Activated CD4-positive, alpha-beta T cell treated with anti-CD3 and anti-CD28 coated beads for 36 hours (primary cell): ENCODE data around the gene CHST9. TPM values are rescaled to one million over a fixed set of nuclear protein-coding genes. Genes with fewer than 3 reads are reported as not detected.
"Not testable (repeated sequence)": the region's sequence is repeated elsewhere in the genome, so short reads cannot be mapped to it uniquely, and the experiment has no call there.

ENCODE experiments used
- ATAC-seq: fragments of 200-7000 bp; cut with Tn5 transposase; one replicate; pipeline ENCODE4 v1.10.0; 2021; ENCODE audit warnings: mild to moderate bottlenecking, moderate library complexity
- CTCF ChIA-PET: fragments of 350-600 bp; sonication (Branson Sonifier 250); formaldehyde crosslinking; loops from one replicate; lab custom pipeline; 2021; ENCODE audit warnings: antibody characterized with exemption; lab: Charles Lee
- POLR2A ChIA-PET: fragments of 350-600 bp; sonication (Branson Sonifier 250); formaldehyde crosslinking; loops from one replicate; lab custom pipeline; 2021; ENCODE audit warnings: antibody characterized with exemption, inconsistent platforms; lab: Charles Lee
- DNase-seq: peaks from one replicate; pipeline ENCODE4 v3.0.0-alpha.2; 2020
- H3K27ac Mint-ChIP-seq: one replicate; pipeline ENCODE4 v1.8.0; 2021; ENCODE audit warnings: mixed read lengths
- H3K27me3 Mint-ChIP-seq: one replicate; pipeline ENCODE4 v1.8.0; 2021; ENCODE audit warnings: mixed read lengths
- H3K36me3 Mint-ChIP-seq: one replicate; pipeline ENCODE4 v1.8.0; 2021; ENCODE audit warnings: low read depth, mixed read lengths
- H3K4me1 Mint-ChIP-seq: one replicate; pipeline ENCODE4 v1.8.0; 2021; ENCODE audit warnings: mixed read lengths
- H3K4me3 Mint-ChIP-seq: one replicate; pipeline ENCODE4 v1.8.0; 2021; ENCODE audit warnings: mild to moderate bottlenecking, moderate library complexity, mixed read lengths
- H3K9me3 Mint-ChIP-seq: one replicate; pipeline ENCODE4 v1.8.0; 2021; ENCODE audit warnings: low read depth, mixed read lengths
- intact Hi-C, 2 experiments: fragments of 100-400 bp; cut with DNase I in 1 of 2; cut with micrococcal nuclease in 1 of 2; formaldehyde crosslinking; loops; one replicate each; pipeline versions ENCODE4 v1.14.2 to v1.15.1; 2022 to 2024; cut with DNase I, micrococcal nuclease
- total RNA-seq, 2 experiments: library from RNA; stranded (reverse); gene quantifications; one replicate each; pipeline ENCODE4 v1.2.3, GENCODE V29; 2021

Gene CHST9
- total RNA-seq, 2 experiments from 2014 or later: not detected

GRCh38 chr18:27121108-27121507 is 64.0 kb downstream of the CHST9 start:
- ChIA-PET POLR2A (no interaction called here), CTCF (no interaction called here)
- intact Hi-C loops: no loop called here
- no peaks in the 10 kb centered on the region for H3K4me1 Mint-ChIP-seq
- ATAC-seq (no peak), DNase-seq (no peak)
- H3K4me3 Mint-ChIP-seq: no peak overlapping the region
- H3K27ac Mint-ChIP-seq: no peak overlapping the region
- H3K27me3 Mint-ChIP-seq: no peaks in the 10 kb centered on the region
- H3K9me3 Mint-ChIP-seq: peaks cover 5% of the 10 kb centered on the region
- H3K36me3 Mint-ChIP-seq: no peaks in the 10 kb centered on the region

GRCh38 chr18:27120246-27120645 is 64.9 kb downstream of the CHST9 start:
- no peak overlapping the region for H3K27ac Mint-ChIP-seq
- DNase-seq (no peak), ATAC-seq (no peak)
- H3K4me1 Mint-ChIP-seq: no peaks in the 10 kb centered on the region
- ChIA-PET POLR2A (no interaction called here), CTCF (no interaction called here)
- H3K27me3 Mint-ChIP-seq: no peaks in the 10 kb centered on the region
- intact Hi-C loops: no loop called here
- H3K9me3 Mint-ChIP-seq: peaks cover 5% of the 10 kb centered on the region
- no peaks in the 10 kb centered on the region for H3K36me3 Mint-ChIP-seq
- no peak overlapping the region for H3K4me3 Mint-ChIP-seq

GRCh38 chr18:27118973-27119372 is 66.1 kb downstream of the CHST9 start:
- Mint-ChIP-seq H3K27ac (no peak overlapping the region), H3K27me3 (no peaks in the 10 kb centered on the region), H3K36me3 (no peaks in the 10 kb centered on the region), H3K4me3 (no peak overlapping the region), H3K9me3 (peaks cover 5% of the 10 kb centered on the region), H3K4me1 (no peaks in the 10 kb centered on the region)
- ATAC-seq (no peak), DNase-seq (no peak)
- intact Hi-C loops: no loop called here
- ChIA-PET CTCF (interaction anchor here (0.8 kb wide), 1 partner anchor 19 kb away, joined by 3 read pairs; no protein-coding TSS in a partner anchor), POLR2A (no interaction called here)

GRCh38 chr18:27114842-27115241 is 70.3 kb downstream of the CHST9 start:
- H3K9me3 Mint-ChIP-seq: peaks cover 4% of the 10 kb centered on the region
- ATAC-seq (no peak), DNase-seq (no peak)
- H3K27ac Mint-ChIP-seq: no peak overlapping the region
- ChIA-PET CTCF (no interaction called here), POLR2A (no interaction called here)
- intact Hi-C loops: no loop called here
- H3K4me3 Mint-ChIP-seq: no peak overlapping the region
- H3K4me1 Mint-ChIP-seq: no peaks in the 10 kb centered on the region
- no peaks in the 10 kb centered on the region for H3K27me3 Mint-ChIP-seq
- H3K36me3 Mint-ChIP-seq: no peaks in the 10 kb centered on the region

- H3K36me3 Mint-ChIP-seq: no peaks in the 10 kb centered on the region
- intact Hi-C loops: no loop called here
- CTCF ChIA-PET: no interaction called here
- peaks cover 4% of the 10 kb centered on the region for H3K9me3 Mint-ChIP-seq
- H3K4me3 Mint-ChIP-seq: no peak overlapping the region
- POLR2A ChIA-PET: no interaction called here
- no peaks in the 10 kb centered on the region for H3K4me1 Mint-ChIP-seq
- no peak for ATAC-seq
- no peak overlapping the region for H3K27ac Mint-ChIP-seq
- no peaks in the 10 kb centered on the region for H3K27me3 Mint-ChIP-seq
- DNase-seq: no peak
Observed at GRCh38 chr18:27113358-27113757, 71.8 kb downstream of the CHST9 start.

- intact Hi-C loops: no loop called here
- no peak for DNase-seq
- Mint-ChIP-seq H3K4me1 (no peaks in the 10 kb centered on the region), H3K4me3 (no peak overlapping the region), H3K36me3 (no peaks in the 10 kb centered on the region), H3K9me3 (peaks cover 3% of the 10 kb centered on the region), H3K27me3 (no peaks in the 10 kb centered on the region), H3K27ac (no peak overlapping the region)
- ATAC-seq: no peak
- ChIA-PET CTCF (no interaction called here), POLR2A (no interaction called here)
Observed at GRCh38 chr18:27110319-27110718, 74.8 kb downstream of the CHST9 start.

GRCh38 chr18:27109451-27109850 is 75.7 kb downstream of the CHST9 start:
- CTCF ChIA-PET: no interaction called here
- Mint-ChIP-seq H3K9me3 (peaks cover 3% of the 10 kb centered on the region), H3K4me1 (no peaks in the 10 kb centered on the region), H3K27me3 (no peaks in the 10 kb centered on the region), H3K4me3 (no peak overlapping the region), H3K27ac (no peak overlapping the region), H3K36me3 (no peaks in the 10 kb centered on the region)
- ATAC-seq: no peak
- POLR2A ChIA-PET: no interaction called here
- intact Hi-C loops: no loop called here
- DNase-seq: no peak

GRCh38 chr18:27108842-27109241 is 76.3 kb downstream of the CHST9 start:
- POLR2A ChIA-PET: no interaction called here
- ATAC-seq: no peak
- H3K4me3 Mint-ChIP-seq: no peak overlapping the region
- DNase-seq: no peak
- intact Hi-C loops: no loop called here
- H3K36me3 Mint-ChIP-seq: no peaks in the 10 kb centered on the region
- CTCF ChIA-PET: no interaction called here
- no peaks in the 10 kb centered on the region for H3K4me1 Mint-ChIP-seq
- H3K9me3 Mint-ChIP-seq: peaks cover 3% of the 10 kb centered on the region
- no peak overlapping the region for H3K27ac Mint-ChIP-seq
- H3K27me3 Mint-ChIP-seq: no peaks in the 10 kb centered on the region

GRCh38 chr18:27104743-27105142 is 80.4 kb downstream of the CHST9 start:
- Mint-ChIP-seq H3K27me3 (no peaks in the 10 kb centered on the region), H3K36me3 (no peaks in the 10 kb centered on the region), H3K4me1 (no peaks in the 10 kb centered on the region), H3K27ac (no peak overlapping the region), H3K4me3 (no peak overlapping the region), H3K9me3 (peaks cover 3% of the 10 kb centered on the region)
- ATAC-seq (no peak), DNase-seq (no peak)
- ChIA-PET CTCF (no interaction called here), POLR2A (no interaction called here)
- intact Hi-C loops: no loop called here

- DNase-seq: no peak
- no peaks in the 10 kb centered on the region for H3K4me1 Mint-ChIP-seq
Observed at GRCh38 chr18:27094621-27095020, 90.5 kb downstream of the CHST9 start.

GRCh38 chr18:27093290-27093689 is 91.8 kb downstream of the CHST9 start:
- ATAC-seq, H3K4me1 Mint-ChIP-seq, H3K27ac Mint-ChIP-seq, H3K36me3 Mint-ChIP-seq, H3K27me3 Mint-ChIP-seq, CTCF ChIA-PET, intact Hi-C loops, POLR2A ChIA-PET, H3K4me3 Mint-ChIP-seq, DNase-seq: not testable (repeated sequence)
- peaks cover 10% of the 10 kb centered on the region for H3K9me3 Mint-ChIP-seq

More at GRCh38 chr18:27094621-27095020, 90.5 kb downstream of the CHST9 start:
- peaks cover 17% of the 10 kb centered on the region for H3K9me3 Mint-ChIP-seq
- CTCF ChIA-PET: no interaction called here
- H3K4me3 Mint-ChIP-seq: no peak overlapping the region
- ATAC-seq: no peak
- POLR2A ChIA-PET: no interaction called here
- no peaks in the 10 kb centered on the region for H3K36me3 Mint-ChIP-seq
- H3K27ac Mint-ChIP-seq: no peak overlapping the region
- H3K27me3 Mint-ChIP-seq: no peaks in the 10 kb centered on the region
- intact Hi-C loops: no loop called here

- H3K27me3 Mint-ChIP-seq: no peaks in the 10 kb centered on the region
- no peak overlapping the region for H3K4me3 Mint-ChIP-seq
- DNase-seq (no peak), ATAC-seq (no peak)
- no peak overlapping the region for H3K27ac Mint-ChIP-seq
- intact Hi-C loops: no loop called here
- peaks cover 4% of the 10 kb centered on the region for H3K9me3 Mint-ChIP-seq
- POLR2A ChIA-PET: no interaction called here
- no peaks in the 10 kb centered on the region for H3K36me3 Mint-ChIP-seq
- no peaks in the 10 kb centered on the region for H3K4me1 Mint-ChIP-seq
- CTCF ChIA-PET: no interaction called here
Observed at GRCh38 chr18:27081701-27082100, 103.4 kb downstream of the CHST9 start.

- Mint-ChIP-seq H3K27ac (no peak overlapping the region), H3K9me3 (peaks cover 4% of the 10 kb centered on the region), H3K4me3 (no peak overlapping the region), H3K36me3 (no peaks in the 10 kb centered on the region), H3K4me1 (no peaks in the 10 kb centered on the region), H3K27me3 (no peaks in the 10 kb centered on the region)
- CTCF ChIA-PET: no interaction called here
- DNase-seq: no peak
- POLR2A ChIA-PET: no interaction called here
- ATAC-seq: no peak
- intact Hi-C loops: no loop called here
Observed at GRCh38 chr18:27075828-27076227, 109.3 kb downstream of the CHST9 start.
